Retina (tissue), 1 donor: Measurements from ENCODE around the gene DPM1.

ENCODE experiments used
- DNase-seq: peaks from one replicate; pipeline ENCODE4 v3.0.0-alpha.2; 2016

Gene DPM1

DNA sequence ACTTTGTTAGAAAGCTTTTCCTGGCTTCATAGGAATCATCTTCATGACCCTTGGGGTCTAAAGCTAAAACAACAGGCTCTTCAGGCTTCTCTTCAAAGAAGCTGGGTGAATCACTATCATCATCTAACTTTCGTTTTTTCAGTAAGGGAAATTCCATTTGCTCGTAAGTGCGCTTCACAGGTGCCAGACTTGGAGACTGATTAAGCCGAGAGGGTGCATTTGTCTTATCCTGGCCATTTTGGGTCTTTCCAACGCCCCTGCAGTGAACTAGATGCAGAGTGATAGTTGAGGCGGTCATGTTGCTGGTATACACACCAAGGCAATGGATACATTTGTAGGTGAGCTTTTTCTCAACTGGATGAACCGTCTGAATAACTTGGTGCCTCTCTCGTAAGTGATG is 65.9 kb downstream of the DPM1 start:
- DNase-seq, result no peak

DNA sequence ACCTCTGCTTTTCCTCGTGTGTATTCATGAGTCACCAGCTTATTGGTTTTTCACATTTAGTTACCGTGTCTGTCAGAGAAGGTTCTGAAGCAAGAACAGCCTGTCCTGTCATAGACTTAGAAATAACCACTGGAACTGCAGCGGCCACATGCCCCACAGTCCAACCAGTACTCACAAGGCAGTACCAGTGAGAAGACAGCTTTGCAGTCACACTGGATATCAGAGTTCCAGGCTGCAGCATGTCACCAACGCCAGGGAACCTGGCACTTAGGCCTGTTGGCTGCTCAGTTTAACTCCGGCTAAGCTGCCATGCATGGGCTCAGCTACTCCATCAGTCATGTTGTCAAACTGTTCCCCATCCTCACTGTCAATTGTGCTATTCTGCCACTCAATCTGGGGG is 67.2 kb downstream of the DPM1 start:
- no peak for DNase-seq

DNA sequence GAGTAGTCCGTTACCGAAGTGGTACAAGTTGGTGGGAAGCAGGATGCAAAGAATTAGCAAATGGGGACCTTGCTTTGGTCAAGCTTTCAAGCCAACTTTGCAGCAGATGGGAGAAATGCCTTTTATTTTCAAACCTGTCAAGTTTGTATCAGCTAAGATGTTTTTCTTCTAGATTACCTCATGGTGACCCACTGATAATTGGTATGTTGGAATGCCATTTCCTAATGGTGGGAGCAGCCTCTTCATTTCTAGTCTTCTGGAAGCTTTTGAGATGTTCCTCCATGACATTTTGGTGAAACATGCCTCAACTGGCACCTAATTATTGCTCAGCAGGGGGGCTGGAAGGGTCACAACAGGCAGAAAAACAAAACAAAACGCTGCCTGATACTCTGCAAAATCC is 70.8 kb downstream of the DPM1 start:
- DNase-seq, result no peak

DNA sequence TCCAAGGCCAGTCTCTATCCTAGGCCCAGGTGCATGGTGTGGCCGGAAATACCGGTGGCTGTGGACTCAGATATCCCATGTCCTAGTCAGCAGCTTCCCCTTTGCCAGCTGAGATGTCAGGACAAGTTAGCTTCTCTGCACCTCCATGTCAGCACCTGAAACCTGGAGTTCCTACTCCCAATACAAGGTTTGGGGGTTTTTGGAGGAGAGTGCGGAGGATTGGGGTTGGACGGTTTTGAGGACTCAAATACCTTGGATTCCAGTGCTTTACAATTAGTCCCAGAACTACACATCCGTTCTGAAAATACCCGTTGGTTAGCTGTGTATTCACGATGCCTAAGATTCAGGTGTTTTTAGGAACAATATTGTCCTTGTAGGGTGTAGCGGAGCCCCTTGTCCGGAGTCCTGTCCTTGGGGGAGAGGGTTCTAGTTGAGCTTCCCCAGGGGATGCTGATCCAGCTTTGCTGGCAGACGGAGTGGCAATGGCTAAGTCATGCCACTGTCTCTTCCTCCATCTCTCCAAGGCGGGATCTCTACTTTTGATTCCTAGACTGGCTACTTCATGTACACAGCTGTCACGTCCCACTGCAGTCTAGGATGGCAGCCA is 72.0 kb downstream of the DPM1 start:
- no peak for DNase-seq

DNA sequence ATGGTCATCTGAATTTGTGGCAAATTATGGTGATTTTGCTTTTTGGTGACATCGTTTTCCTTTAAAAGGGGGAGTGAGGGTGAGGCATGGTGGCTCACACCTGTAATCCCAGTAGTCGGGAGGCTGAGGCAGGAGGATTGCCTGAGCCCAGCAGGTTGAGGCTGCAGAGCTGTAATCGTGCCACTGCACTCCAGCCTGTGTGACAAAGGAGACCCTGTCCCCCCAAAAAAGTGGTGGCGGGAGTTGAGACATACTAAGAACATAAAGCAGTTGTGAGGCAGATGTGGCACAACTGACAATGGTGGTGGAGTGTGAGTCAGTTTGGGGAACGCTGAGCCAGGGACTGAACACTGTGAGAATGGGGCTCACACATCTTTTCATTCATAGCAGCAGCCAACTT is 72.6 kb downstream of the DPM1 start:
- no peak for DNase-seq

DNA sequence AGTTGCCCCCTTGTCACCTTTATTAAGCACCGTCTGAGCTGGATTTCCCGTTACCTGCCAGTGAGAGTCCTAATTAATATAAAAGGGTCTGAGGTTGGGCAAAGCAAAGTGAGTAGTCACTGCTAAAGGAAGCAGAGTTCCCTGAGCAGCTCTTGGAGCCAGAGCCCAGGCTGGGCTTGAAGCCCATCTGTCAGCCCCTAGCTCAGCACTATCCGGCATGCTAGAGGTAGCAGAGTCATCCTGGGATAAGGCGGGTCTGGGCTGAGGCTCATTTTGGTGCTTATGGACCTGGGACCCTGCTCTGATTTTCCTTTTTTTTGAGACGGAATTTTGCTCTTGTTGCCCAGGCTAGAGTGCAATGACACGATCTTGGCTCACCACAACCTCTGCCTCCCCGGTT is 73.3 kb downstream of the DPM1 start:
- DNase-seq, result no peak
